Left kidney (tissue), 2 donors: Measurements from ENCODE around the gene ZNF385C. TPM values are rescaled to one million over a fixed set of nuclear protein-coding genes. Genes with fewer than 3 reads are reported as not detected.

Experiments
- DNase-seq: peaks from one replicate; pipeline ENCODE4 v3.0.0-alpha.2; 2013
- polyA plus RNA-seq: library from polyadenylated mRNA; unstranded; fragments of 120-200 nt; gene quantifications from one replicate; pipeline ENCODE4 v1.2.1, GENCODE V29; 2013; ENCODE audit not compliant: insufficient read length

ZNF385C gene
- polyA plus RNA-seq, 1 donor, result 9.6 TPM

DNA sequence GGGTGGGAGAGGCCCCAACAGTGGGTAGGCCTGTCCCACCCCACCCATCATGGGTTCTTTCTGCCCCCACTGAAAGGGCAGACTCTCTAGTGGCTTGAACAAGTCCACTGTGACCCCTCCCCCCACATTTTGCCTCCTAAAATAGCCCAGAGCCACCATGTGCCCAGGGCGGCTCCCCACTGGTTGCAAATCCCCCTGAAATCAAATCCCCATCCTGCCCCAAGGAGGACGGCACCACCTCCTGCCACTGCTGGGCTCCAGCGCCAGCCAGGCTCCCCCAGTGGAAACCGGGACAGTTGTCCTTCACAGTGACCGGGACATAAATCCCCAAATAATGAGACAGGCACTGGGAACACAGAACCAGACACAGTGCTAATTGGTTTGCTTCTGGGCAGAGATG lies 20.5 kb downstream of the ZNF385C start:
- no peak for DNase-seq

DNA sequence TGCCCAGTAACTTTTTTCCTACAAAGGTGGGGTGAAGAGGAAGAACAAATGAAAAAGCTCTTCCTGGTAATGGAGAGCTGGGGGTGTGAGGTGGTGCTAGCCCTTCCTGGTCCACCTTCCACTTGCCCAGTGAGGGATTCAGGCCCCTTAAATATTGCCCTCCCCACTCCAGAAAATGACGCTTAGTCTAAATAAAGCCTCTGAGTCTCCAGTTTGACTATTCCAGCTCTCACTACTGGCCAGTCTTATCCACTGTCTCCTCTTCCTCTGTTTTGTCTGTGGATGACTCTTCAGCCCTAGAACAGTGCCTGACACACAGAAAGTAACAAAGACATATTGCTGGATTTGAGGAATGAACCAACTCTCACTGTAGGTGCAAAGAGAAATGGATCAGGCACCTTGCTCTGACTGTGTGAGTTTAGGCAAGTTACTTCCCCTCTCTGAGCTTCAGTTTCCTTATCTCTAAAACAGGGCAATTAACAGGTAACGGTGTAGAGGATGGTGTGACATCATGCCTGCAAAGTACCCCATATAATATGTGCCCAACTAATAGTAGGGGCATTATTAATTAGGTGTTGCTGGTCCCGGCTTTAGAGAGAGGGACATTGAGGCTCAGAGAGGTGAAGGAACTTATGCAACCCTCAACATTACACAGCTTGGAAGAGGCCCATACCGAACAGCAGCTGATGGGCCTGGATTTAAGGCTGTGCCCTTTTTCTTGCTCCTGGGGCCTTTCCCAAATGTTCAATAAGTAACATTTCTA lies 21.3 kb downstream of the ZNF385C start:
- DNase-seq, result no peak

DNA sequence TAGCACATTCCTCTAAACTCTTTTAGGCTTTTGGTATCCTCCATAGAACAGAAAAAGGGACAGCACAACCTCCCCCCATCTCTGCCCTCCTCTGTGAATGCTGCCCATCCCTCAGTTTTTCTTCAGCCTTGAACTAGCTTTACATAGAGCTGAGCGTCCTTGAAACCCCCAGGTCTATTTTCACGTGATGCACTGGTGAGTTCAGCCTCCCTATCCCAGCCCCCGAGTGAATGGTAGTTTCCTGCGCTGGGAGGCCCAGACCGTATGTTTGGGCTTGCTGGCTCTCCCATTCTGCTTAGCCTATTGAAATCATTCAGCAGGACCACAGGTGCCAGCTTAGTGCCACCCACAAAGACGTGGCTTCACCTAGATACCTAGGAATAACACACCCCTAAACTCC lies 22.5 kb downstream of the ZNF385C start:
- DNase-seq, result no peak

- no peak for DNase-seq
These were observed 25.7 kb downstream of the ZNF385C start for GRCh38 chr17:42072323-42073187.

DNA sequence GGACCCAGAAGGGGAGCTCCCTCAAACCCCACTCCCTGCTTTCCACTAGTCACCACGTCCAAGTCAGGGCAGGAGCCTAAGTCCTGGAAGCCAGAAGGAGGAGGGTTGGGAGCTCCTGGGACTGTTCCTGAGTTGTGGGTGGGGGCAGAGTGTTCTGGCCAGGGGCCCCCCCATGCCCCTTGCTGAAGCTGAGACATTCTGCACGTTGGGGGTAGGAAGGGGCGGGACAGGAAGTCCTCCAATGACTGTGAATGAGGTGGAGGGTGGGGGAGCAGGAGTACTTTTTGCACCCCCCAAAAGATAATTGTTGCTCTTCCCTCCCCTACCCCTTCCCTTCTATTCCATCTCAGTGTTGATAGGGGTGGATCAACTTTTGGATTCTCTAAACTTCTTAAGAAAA lies 26.5 kb downstream of the ZNF385C start:
- DNase-seq, result no peak

GRCh38 chr17:42068979-42069378 lies 29.3 kb downstream of the ZNF385C start:
- DNase-seq, result no peak

DNA sequence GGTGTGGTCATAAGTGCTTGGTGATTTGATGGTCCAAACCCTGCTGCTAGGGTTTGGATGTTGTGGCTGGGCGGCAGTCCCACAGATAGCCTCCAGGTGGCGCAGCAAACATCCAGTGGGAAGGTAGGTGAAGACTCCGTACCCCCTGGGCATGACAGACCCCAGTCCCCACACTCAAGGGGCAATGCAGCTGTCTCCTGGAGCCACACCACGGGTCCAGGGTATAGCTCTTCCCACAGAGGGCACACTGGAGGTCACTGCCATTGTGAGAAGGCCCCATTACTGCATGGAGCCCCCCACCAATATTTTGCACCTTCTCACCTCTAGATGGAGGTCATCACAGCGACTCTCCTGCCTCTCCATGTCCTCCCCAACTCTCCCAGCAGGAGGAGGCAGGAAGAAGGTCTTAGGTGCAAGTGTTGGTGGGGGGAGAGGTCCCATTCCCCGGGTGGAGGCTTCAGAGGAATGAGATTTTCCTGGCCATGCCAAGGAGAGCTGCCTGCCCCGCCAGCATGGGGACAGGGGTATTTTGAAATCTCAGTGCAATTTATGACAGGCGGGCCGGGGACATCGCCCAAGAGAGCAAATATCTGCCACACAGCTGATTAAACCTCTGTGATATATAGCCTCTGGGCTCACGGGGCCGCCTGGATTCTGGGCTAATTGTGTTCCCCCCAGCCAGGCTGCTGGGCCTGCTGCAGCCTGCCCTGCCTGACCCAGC lies 30.7 kb downstream of the ZNF385C start:
- DNase-seq, result no peak

DNA sequence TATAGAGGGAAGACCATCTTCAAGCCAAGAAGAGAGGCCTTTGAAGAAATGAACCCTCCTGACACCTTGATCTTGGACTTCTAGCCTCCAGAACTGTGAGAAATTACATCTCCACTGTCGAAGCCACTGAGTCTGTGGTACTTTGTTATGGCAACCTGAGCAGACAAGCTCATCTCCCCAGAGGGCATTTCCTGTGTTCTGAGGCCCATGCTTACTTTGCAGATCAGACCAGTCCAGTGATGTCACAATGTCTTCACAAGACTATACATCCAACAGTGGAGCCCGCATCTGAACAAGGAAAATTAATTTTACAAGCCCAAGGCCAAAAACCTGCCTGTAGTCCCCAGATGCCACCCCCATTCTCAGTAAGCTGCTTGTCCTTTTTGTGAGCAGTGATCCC lies 33.1 kb downstream of the ZNF385C start:
- no peak for DNase-seq

GRCh38 chr17:42062681-42063080 lies 35.6 kb downstream of the ZNF385C start:
- no peak for DNase-seq

- no peak for DNase-seq
These were observed 36.4 kb downstream of the ZNF385C start for GRCh38 chr17:42061646-42062487.

DNA sequence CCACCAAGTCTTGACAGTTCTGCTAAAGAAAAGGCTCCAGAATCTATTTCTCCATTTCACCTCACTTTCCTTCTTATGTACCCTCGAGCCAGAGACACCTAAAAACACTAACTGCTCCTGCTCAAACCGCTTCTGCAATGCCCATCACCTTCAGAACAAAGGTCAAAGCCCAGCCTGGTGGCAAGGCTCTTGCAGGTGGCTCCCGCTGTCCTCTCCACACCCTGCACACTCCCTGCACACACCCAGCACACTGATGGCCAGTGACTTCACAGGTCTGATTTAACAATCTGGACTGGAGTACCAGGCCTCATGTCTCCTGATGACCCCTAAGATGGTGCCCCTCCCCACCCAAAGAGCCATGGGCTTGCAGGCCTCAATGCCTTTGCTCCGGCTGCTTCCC lies 38.0 kb downstream of the ZNF385C start:
- no peak for DNase-seq

DNA sequence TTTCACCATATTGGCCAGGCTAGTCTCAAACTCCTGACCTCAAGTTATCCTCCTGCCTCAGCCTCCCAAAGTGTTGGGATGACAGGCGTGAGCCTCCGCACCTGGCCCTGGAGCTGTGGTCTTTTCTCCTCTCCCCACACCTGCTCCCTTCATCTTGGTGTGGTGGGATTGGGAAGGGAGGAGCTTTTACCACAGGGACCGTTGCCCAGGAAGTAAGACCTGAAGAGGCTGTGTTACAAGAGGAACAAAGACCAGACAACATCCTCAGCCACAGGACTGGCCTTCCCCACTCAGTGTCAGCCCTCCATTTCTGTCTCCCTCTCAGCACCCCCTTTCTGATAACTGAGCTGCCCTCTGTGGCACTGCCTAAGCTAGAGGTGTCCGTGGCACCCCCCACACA lies 38.5 kb downstream of the ZNF385C start:
- DNase-seq, result no peak

GRCh38 chr17:42058063-42058462 lies 40.2 kb downstream of the ZNF385C start:
- DNase-seq, result no peak

DNA sequence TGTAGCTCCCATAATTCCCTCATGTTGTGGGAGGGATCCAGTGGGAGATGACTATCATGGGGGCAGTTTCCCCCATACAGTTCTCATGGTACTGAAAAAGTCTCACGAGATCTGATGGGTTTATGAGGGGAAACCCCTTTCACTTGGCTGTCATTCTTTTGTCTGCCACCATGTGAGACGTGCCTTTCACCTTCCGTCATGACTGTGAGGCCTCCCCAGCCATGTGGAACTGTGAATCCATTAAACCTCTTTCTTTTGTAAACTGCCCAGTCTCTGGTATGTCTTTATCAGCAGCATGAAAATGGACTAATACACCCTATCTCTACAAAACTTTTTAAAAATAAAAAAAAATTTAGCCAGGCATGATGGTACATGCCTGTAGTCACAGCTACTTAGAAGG lies 41.6 kb downstream of the ZNF385C start:
- DNase-seq, result no peak

DNA sequence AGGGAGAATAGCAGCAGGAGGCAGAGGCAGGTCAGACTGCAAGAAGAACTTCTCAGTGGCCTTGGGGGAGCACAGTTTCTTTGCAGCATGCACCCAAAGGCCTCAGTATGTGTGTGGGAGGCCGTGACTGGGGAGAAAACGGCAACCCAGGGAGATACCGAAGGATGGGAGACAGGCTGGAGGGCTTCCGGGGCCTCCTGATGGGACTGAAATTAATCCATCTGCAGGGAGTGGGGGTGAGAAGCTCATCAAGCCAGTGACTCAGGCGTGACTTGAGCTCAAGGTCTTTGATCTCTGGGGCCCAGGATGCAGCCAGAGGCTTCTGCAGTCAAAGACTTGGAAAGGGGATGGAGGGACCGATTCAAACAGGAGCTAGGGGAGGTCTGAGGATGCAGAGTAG lies 42.8 kb downstream of the ZNF385C start:
- DNase-seq, result no peak

DNA sequence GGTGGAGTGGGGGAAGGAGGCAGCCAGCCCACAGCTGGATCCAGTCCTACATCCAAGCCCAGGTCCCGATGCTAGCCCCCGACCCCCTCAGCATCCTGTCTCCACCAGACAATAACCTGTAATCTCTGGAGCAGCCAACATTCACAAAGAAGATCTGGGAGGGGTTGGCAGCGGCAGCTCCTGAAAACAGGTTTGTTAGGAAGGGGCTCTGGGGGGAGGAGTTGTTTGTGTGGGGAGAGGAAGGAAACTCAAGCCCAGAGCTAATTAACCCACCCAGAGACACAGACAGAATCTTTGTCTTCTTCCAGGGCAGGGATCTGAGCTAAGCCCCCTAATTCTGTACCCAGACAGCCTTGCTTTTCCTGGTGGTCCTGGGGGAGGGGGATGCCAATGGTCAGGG lies 43.2 kb downstream of the ZNF385C start:
- DNase-seq, result no peak

- no peak for DNase-seq
These were observed 44.4 kb downstream of the ZNF385C start for GRCh38 chr17:42053731-42054500.

DNA sequence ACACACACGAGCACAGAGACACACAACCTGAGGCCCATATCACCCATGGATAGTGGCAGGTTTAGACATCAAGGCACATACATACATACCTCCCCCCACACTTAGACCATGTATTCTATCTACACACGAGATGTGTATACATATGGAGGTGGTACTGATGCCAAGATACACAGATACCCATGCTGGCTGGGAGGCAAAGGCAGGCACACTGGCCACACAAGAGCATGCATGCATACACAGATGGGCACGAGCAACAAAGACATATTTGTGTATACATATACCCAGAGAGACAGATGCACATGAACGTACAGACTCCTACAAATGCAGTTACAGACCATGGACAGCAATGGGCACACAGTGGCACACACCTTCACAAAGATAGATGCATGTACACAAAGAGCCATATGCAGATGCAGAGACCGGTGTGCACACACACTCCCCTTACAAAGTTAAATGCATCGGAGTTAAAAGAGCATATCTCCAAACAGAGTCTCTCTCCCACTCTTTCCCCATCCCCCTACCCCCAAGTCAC lies 45.9 kb downstream of the ZNF385C start:
- DNase-seq, result no peak

DNA sequence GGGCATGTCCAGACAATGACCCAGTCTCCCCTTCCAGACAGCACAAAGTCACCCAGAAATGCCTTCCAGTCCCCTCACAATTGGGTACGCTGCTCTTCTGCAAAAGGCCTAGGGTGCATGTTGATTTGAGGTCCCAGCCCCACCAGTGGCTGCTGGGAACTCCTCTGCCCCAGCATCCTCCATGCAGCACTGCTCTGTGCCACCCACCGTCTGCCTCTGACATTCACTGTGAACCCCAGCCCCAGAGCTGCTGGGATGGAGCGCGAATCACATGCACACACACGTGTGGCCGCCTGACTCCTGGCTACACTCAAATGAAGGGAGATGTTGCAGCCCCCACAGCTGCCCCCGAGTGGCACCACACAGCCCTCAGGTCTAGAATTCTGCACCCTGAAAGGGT lies 46.6 kb downstream of the ZNF385C start:
- DNase-seq, result no peak

DNA sequence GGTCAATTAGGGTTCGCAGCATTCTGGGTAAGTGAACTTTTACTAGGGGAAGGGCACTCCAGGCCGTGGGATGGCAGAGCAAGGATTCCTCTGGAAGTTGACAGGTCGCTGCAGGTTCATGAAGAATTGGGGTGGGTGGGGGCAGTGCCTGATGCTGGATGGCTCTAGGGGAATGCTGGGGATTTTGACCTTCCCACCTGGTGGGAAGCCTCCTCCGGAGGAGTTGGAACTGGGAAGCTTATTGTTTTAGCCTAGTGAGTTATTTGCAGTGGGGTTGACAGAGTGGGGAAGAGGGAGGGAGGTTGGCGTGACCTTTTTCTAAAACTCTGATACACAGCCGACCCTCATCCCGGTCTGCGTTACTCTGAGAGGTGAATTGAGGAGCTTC lies 47.3 kb downstream of the ZNF385C start:
- DNase-seq, result no peak
